NCI-H2107 treated with DMSO at 0.1 percent for 48 hours (cell line): ENCODE data around the gene L3MBTL2.

Source experiments
- DNase-seq: peaks from one replicate; lab custom pipeline; 2025; ENCODE audit not compliant: unreplicated experiment; lab: John Stamatoyannopoulos, UW

L3MBTL2 gene

GRCh38 chr22:41264408-41264941 is 59.4 kb downstream of the L3MBTL2 start:
- no peak for DNase-seq

- DNase-seq, result no peak
Measured at GRCh38 chr22:41267958-41268357, 62.8 kb downstream of the L3MBTL2 start.

GRCh38 chr22:41271787-41272186 is 66.7 kb downstream of the L3MBTL2 start:
- DNase-seq, result no peak

- DNase-seq, result no peak
Measured at GRCh38 chr22:41273128-41273527, 68.0 kb downstream of the L3MBTL2 start.

GRCh38 chr22:41274856-41275255 is 69.7 kb downstream of the L3MBTL2 start:
- no peak for DNase-seq

GRCh38 chr22:41280065-41280464 is 75.0 kb downstream of the L3MBTL2 start:
- DNase-seq, result peak; percentile 14

- DNase-seq, result no peak
Measured at GRCh38 chr22:41280854-41281253, 75.7 kb downstream of the L3MBTL2 start.
